Parathyroid adenoma (tissue), 2 donors: ENCODE measurements around the gene CSKMT.
A peak's percentile ranks its signal among the peaks of the same experiment; 100 is the strongest.
"Not testable (repeated sequence)": the region's sequence is repeated elsewhere in the genome, so short reads cannot be mapped to it uniquely, and the experiment has no call there.

Experiments
- H2AFZ ChIP-seq: fragments of 300-600 bp; sonication (generic); one replicate; pipeline ENCODE4 v1.7.0; 2017; ENCODE audit warnings: antibody characterized with exemption, mild to moderate bottlenecking
- H3K27ac ChIP-seq: fragments of 300-600 bp; sonication (generic); one replicate; pipeline ENCODE4 v1.7.0; 2017
- H3K27me3 ChIP-seq: fragments of 300-600 bp; sonication (generic); one replicate; pipeline ENCODE4 v1.7.0; 2017; ENCODE audit warnings: low read length; ENCODE audit not compliant: control insufficient read depth, insufficient read depth
- H3K36me3 ChIP-seq: fragments of 300-600 bp; sonication (generic); one replicate; pipeline ENCODE4 v1.7.0; 2017; ENCODE audit warnings: low read length; ENCODE audit not compliant: control insufficient read depth, insufficient read depth
- H3K4me1 ChIP-seq: fragments of 300-600 bp; sonication (generic); one replicate; pipeline ENCODE4 v1.7.0; 2017; ENCODE audit warnings: control low read depth
- H3K4me2 ChIP-seq: fragments of 300-600 bp; sonication (generic); one replicate; pipeline ENCODE4 v1.7.0; 2017; ENCODE audit warnings: low read length
- H3K4me3 ChIP-seq: fragments of 300-600 bp; sonication (generic); one replicate; pipeline ENCODE4 v1.7.0; 2017; ENCODE audit warnings: low read depth, low read length
- H3K79me2 ChIP-seq: fragments of 300-600 bp; sonication (generic); one replicate; pipeline ENCODE4 v1.7.0; 2017; ENCODE audit warnings: control low read depth
- H3K9ac ChIP-seq: fragments of 300-600 bp; sonication (generic); one replicate; pipeline ENCODE4 v1.7.0; 2017; ENCODE audit warnings: mild to moderate bottlenecking
- H3K9me3 ChIP-seq: fragments of 300-600 bp; sonication (generic); one replicate; pipeline ENCODE4 v1.7.0; 2017; ENCODE audit warnings: low read length; ENCODE audit not compliant: control insufficient read depth
- TF ChIP-seq, protein P1 (sequence below): fragments of 300-600 bp; sonication (generic); IDR thresholded peaks from one replicate; pipeline ENCODE4 v1.7.0; 2017; ENCODE audit warnings: antibody characterized with exemption, mild to moderate bottlenecking
- donor health status: primary hyperparathyroidism.

The CSKMT gene

DNA sequence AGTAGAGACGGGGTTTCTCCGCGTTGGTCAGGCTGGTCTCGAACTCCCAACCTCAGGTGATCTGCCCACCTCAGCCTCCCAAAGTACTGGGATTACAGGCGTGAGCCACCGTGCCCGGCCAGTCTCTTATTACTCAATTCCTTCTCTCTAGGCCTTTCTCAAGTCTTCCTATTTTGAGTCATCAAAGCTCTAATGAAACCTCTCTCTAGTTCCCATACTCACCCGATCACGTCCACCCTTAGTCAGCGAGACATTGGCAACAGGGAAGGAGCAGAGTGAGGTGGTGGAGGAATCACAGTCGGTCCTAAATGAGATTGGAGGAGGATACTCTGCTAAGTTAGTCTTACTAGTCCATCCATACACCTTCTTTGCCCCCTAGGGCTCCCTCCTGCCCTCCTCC is 37.1 kb downstream of the CSKMT start:
- H3K4me1 ChIP-seq = peaks cover 5% of the 10 kb centered on the region
- H3K27me3 ChIP-seq = no peaks in the 10 kb centered on the region
- H3K27ac ChIP-seq = no peak overlapping the region
- no peak overlapping the region for H2AFZ ChIP-seq
- no peak overlapping the region for H3K4me2 ChIP-seq
- H3K9me3 ChIP-seq = no peaks in the 10 kb centered on the region
- TF ChIP-seq, protein P1, sequence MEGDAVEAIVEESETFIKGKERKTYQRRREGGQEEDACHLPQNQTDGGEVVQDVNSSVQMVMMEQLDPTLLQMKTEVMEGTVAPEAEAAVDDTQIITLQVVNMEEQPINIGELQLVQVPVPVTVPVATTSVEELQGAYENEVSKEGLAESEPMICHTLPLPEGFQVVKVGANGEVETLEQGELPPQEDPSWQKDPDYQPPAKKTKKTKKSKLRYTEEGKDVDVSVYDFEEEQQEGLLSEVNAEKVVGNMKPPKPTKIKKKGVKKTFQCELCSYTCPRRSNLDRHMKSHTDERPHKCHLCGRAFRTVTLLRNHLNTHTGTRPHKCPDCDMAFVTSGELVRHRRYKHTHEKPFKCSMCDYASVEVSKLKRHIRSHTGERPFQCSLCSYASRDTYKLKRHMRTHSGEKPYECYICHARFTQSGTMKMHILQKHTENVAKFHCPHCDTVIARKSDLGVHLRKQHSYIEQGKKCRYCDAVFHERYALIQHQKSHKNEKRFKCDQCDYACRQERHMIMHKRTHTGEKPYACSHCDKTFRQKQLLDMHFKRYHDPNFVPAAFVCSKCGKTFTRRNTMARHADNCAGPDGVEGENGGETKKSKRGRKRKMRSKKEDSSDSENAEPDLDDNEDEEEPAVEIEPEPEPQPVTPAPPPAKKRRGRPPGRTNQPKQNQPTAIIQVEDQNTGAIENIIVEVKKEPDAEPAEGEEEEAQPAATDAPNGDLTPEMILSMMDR = no peak
- no peak overlapping the region for H3K4me3 ChIP-seq
- H3K9ac ChIP-seq = no peak overlapping the region
- H3K79me2 ChIP-seq = peaks cover 3% of the 10 kb centered on the region
- H3K36me3 ChIP-seq = no peaks in the 10 kb centered on the region

DNA sequence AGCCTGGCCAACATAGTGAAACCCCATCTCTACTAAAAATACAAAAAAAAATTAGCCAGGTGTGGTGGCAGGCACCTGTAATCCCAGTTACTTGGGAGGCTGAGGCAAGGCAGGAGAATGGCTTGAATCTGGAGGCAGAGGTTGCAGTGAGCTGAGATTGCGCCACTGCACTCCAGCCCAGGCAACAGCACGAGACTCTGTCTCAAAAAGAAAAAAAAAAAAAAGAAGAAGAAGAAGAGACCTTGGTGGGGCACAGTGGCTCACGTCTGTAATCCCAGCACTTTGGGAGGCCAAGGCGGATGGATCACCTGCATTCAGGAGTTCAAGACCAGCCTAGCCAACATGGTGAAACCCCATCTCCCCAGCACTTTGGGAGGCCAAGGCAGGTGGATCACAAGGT is 38.8 kb downstream of the CSKMT start:
- H3K4me1 ChIP-seq, H2AFZ ChIP-seq, H3K27ac ChIP-seq, H3K9ac ChIP-seq, H3K79me2 ChIP-seq, H3K27me3 ChIP-seq, H3K4me2 ChIP-seq, H3K36me3 ChIP-seq, H3K4me3 ChIP-seq, H3K9me3 ChIP-seq: not testable (repeated sequence)

DNA sequence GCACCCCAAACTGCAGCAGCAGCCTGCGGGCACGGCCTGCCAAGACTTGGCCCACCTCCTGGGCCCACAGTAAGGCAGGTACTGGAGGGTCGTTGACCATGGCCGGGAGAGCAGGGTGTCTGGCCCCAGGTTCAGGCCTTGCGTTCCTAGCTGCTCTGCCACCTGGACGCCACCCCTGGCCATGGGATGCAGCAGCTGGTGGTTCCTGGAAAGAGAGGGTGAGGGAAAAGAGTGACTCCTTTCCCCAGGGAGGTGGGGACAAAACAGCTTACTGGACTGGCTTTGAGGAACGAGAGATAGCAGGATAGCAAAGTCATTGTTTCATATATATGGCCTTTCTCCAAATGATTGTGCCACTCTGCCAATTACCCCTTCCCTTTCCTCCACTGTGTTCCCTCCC is 40.3 kb downstream of the CSKMT start:
- H3K9me3 ChIP-seq = no peaks in the 10 kb centered on the region
- peaks cover 7% of the 10 kb centered on the region for H3K4me1 ChIP-seq
- no peaks in the 10 kb centered on the region for H3K79me2 ChIP-seq
- TF ChIP-seq, protein P1 = no peak
- no peaks in the 10 kb centered on the region for H3K27me3 ChIP-seq
- H3K4me3 ChIP-seq = peak overlapping the region; percentile 78
- peak overlapping the region; percentile 76 for H3K4me2 ChIP-seq
- no peaks in the 10 kb centered on the region for H3K36me3 ChIP-seq
- no peak overlapping the region for H3K9ac ChIP-seq
- peak overlapping the region; percentile 68 for H2AFZ ChIP-seq
- H3K27ac ChIP-seq = peak overlapping the region; percentile 78

DNA sequence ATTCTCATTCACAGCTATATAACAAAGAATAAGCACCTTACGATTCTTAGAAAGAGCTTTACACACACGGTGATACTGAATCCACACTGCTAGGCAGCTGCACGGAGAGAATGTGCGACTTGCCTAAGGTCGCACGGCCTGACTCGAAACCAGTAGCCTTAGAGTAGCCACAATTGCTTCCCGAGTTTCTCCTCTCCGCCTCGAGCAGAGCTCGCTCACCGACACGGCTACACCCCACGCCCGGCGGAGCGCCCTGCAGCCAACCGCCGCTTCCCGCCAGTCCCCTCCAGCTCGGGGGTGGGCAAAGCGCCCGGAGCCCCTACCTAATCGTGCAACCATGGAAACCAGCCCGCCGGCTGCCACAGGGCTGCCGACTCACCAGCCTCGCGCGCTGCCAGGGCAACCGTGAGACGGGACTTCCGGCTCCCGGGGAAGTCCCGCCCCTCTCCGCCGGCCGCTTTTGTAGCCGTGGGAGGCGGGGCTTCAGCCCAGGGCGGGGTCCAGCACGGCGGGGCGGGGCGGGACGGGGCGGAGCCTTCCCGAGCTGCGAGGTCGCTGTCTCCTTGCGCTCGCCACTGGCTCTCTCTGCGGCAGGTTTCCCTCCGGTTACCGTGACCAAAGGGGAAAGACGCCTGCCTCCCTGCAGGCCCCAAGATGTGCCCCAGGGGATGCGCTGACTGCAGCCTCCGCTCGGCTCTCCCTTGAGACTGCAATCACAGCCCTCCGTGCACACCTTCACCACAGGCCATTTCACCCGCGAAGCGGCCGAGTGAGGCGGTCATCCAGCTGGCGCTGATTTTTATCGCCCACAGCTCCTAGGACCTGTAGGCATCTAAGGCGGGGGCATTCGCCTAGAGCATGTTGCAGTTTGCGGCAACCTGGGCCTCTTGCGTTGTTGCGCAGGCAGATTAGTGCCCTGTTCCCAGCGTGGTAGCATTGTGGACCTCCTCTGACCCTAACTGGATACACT is 41.1 kb downstream of the CSKMT start:
- Histone ChIP-seq H3K9me3 (no peaks in the 10 kb centered on the region), H3K27me3 (no peaks in the 10 kb centered on the region), H3K4me1 (peaks cover 7% of the 10 kb centered on the region), H3K27ac (peak overlapping the region; percentile 78), H3K4me2 (peak overlapping the region; percentile 94), H3K79me2 (no peaks in the 10 kb centered on the region), H2AFZ (peak overlapping the region; percentile 71), H3K4me3 (peak overlapping the region; percentile 78), H3K9ac (no peak overlapping the region), H3K36me3 (no peaks in the 10 kb centered on the region)
- TF ChIP-seq, protein P1 = no peak

DNA sequence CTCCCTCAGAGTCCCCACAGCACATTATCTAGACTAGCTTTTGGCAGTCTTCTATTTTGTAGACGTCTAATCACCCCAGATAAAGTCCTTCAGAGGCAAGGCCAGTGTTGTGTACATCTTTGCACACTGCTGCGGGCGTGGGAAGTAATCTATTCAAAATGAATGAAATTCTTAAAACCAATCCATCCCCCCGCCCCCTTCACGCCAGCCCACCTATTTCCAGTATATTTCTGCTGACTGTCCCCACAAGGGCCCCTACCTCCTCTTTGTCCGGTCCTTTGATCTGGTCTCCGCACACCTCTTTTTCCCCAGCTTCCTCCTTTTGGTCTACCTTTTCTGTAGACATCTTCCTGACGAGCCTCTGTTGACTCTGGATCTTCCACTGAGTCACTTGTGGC is 41.7 kb downstream of the CSKMT start:
- H3K9me3 ChIP-seq = no peaks in the 10 kb centered on the region
- TF ChIP-seq, protein P1 = no peak
- H3K4me1 ChIP-seq = peaks cover 7% of the 10 kb centered on the region
- H2AFZ ChIP-seq = no peak overlapping the region
- H3K36me3 ChIP-seq = no peaks in the 10 kb centered on the region
- no peaks in the 10 kb centered on the region for H3K79me2 ChIP-seq
- H3K9ac ChIP-seq = no peak overlapping the region
- peak overlapping the region; percentile 78 for H3K27ac ChIP-seq
- peak overlapping the region; percentile 78 for H3K4me3 ChIP-seq
- H3K4me2 ChIP-seq = peak overlapping the region; percentile 94
- H3K27me3 ChIP-seq = no peaks in the 10 kb centered on the region
